Dedifferentiated amniotic fluid mesenchymal stem cell (primary cell): Measurements from ENCODE around the gene ARHGEF17.

ENCODE experiments used
- DNase-seq: peaks from one replicate; pipeline ENCODE4 v3.0.0-alpha.2; 2016; ENCODE audit errors: extremely low spot score

The ARHGEF17 gene

GRCh38 chr11:73406619-73407018 is 98.5 kb downstream of the ARHGEF17 start:
- DNase-seq = no peak

GRCh38 chr11:73409431-73409830 is 101.4 kb downstream of the ARHGEF17 start:
- DNase-seq = no peak

- no peak for DNase-seq
Observed at GRCh38 chr11:73410627-73411026, 102.6 kb downstream of the ARHGEF17 start.

GRCh38 chr11:73411031-73411430 is 103.0 kb downstream of the ARHGEF17 start:
- DNase-seq = no peak

GRCh38 chr11:73412308-73412707 is 104.2 kb downstream of the ARHGEF17 start:
- DNase-seq = no peak

GRCh38 chr11:73413256-73413655 is 105.2 kb downstream of the ARHGEF17 start:
- no peak for DNase-seq

- no peak for DNase-seq
Observed at GRCh38 chr11:73414977-73415651, 107.0 kb downstream of the ARHGEF17 start.

- no peak for DNase-seq
Observed at GRCh38 chr11:73415854-73416615, 108.0 kb downstream of the ARHGEF17 start.

GRCh38 chr11:73416786-73417185 is 108.7 kb downstream of the ARHGEF17 start:
- DNase-seq = no peak
